ENCODE data around the gene ITSN2. TPM values are rescaled to one million over a fixed set of nuclear protein-coding genes. Genes with fewer than 3 reads are reported as not detected.

Gene ITSN2
- total and polyA plus RNA-seq, 2 of the 8 experiments (the other 6 are each of a cell fraction or from before 2014, with no cell fraction given), result 9.3 to 17.0 TPM

DNA sequence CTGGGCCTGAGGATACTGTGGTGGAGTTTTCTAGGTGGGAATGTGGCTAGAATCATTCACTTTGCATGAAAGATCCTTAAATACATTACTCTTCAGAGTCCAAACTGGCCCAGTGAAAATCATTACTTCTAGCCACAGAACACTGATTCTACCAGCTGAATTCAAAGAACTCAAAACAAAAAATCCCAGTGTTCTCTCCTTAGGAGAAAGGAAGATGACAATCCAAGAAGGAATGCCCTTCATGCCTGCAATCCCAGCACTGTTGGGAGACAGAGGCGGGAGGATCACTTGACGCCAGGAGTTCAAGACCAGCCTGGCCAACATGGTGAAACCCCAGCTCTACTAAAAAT lies 150.3 kb downstream of the ITSN2 start (continued):
- no peak for TF ChIP-seq TAF7 (optimal IDR thresholded peaks at IDR 0.05; ENCODE audit: borderline replicate concordance, low read depth, low read length)
- TF ChIP-seq HDAC2 (IDR thresholded peaks at IDR 0.05; ENCODE audit: borderline replicate concordance in 1 of 2, low read depth in 2 of 2, low read length in 2 of 2), result no peak

Data from H1 (cell line).